Fibroblast of lung (primary cell): ENCODE measurements around the gene ARMH4. TPM values are rescaled to one million over a fixed set of nuclear protein-coding genes. Genes with fewer than 3 reads are reported as not detected.

ENCODE experiments used
- DNase-seq, 2 donors: peaks; one replicate each; pipeline versions ENCODE4 v3.0.0 to v3.0.0-alpha.2; 2010; ENCODE audit warnings: low read depth in 2 of 2
- H2AFZ ChIP-seq: 2 replicates; pipeline ENCODE4 v1.5.1; 2012; ENCODE audit warnings: low read length, control low read depth, inconsistent platforms
- H3K27ac ChIP-seq: 2 replicates; pipeline ENCODE4 v1.5.1; 2011; ENCODE audit warnings: low read length, control low read depth; ENCODE audit not compliant: insufficient read depth
- H3K27me3 ChIP-seq: 2 replicates; pipeline ENCODE4 v1.5.1; 2011; ENCODE audit warnings: mild to moderate bottlenecking, low read length; ENCODE audit not compliant: control insufficient read depth, insufficient read depth
- H3K36me3 ChIP-seq: 2 replicates; pipeline ENCODE4 v1.5.1; 2011; ENCODE audit warnings: low read length; ENCODE audit not compliant: control insufficient read depth, insufficient read depth
- H3K4me1 ChIP-seq: 2 replicates; pipeline ENCODE4 v1.5.1; 2011; ENCODE audit warnings: low read length; ENCODE audit not compliant: control insufficient read depth, insufficient read depth; ENCODE audit errors: extremely low read depth
- H3K4me2 ChIP-seq: 2 replicates; pipeline ENCODE4 v1.5.1; 2011; ENCODE audit warnings: low read length, control low read depth; ENCODE audit not compliant: insufficient read depth; ENCODE audit errors: extremely low read depth
- H3K4me3 ChIP-seq, 4 experiments: fragments of 200-600 bp in 1 of 4; sonication (generic) in 1 of 4; replicated peaks in 1 of 4; 2 replicates each; pipeline ENCODE4 v1.5.1; 2011 to 2016; ENCODE audit warnings: low read length in 4 of 4, low read depth in 3 of 4, mild to moderate bottlenecking in 3 of 4, control low read depth in 2 of 4, inconsistent platforms in 1 of 4, mixed read lengths in 1 of 4; ENCODE audit not compliant: insufficient read depth in 1 of 4; ENCODE audit errors: control extremely low read depth in 1 of 4
- H3K79me2 ChIP-seq: 2 replicates; pipeline ENCODE4 v1.5.1; 2012; ENCODE audit warnings: mild to moderate bottlenecking, low read length, inconsistent platforms; ENCODE audit not compliant: control insufficient read depth, insufficient read depth
- H3K9ac ChIP-seq: 2 replicates; pipeline ENCODE4 v1.5.1; 2011; ENCODE audit warnings: mild to moderate bottlenecking, low read length, control low read depth; ENCODE audit not compliant: insufficient read depth
- H3K9me3 ChIP-seq: 2 replicates; pipeline ENCODE4 v1.5.1; 2012; ENCODE audit warnings: low read depth, low read length; ENCODE audit not compliant: control insufficient read depth, insufficient read depth
- H4K20me1 ChIP-seq: 2 replicates; pipeline ENCODE4 v1.5.1; 2011; ENCODE audit warnings: low read length; ENCODE audit not compliant: control insufficient read depth, insufficient read depth; ENCODE audit errors: extremely low read depth
- CTCF ChIP-seq, 2 donors: IDR thresholded peaks in 1 of 2; conservative IDR thresholded peaks in 1 of 2; 1 replicate in 1 of 2; 2 replicates in 1 of 2; pipeline ENCODE4 v1.5.1; 2011 to 2012; ENCODE audit warnings: low read length in 2 of 2, control low read depth in 1 of 2, inconsistent platforms in 1 of 2, low read depth in 1 of 2, mild to moderate bottlenecking in 1 of 2
- EZH2 ChIP-seq: IDR thresholded peaks from 2 replicates; pipeline ENCODE4 v1.5.1; 2012; ENCODE audit warnings: low read length, control low read depth, mild to moderate bottlenecking; ENCODE audit errors: missing control alignments
- polyA plus RNA-seq, 2 donors: library from polyadenylated mRNA; depleted of rRNA in 1 of 2; stranded (reverse) in 1 of 2; unstranded in 1 of 2; fragments of >200 nt; gene quantifications; 2 replicates each; pipeline ENCODE4 v1.2.1, GENCODE V29; 2011 to 2012; ENCODE audit warnings: missing spikeins in 1 of 2
- total RNA-seq: library from RNA; depleted of rRNA; stranded (reverse); fragments of >200 nt; gene quantifications from 2 replicates; pipeline ENCODE4 v1.2.1, GENCODE V29; 2014

The ARMH4 gene
- total and polyA plus RNA-seq, 2 donors (not counting 1 experiment from before 2014, with no cell fraction given): 6.3 to 6.8 TPM

- H3K27ac ChIP-seq: no peak overlapping the region
- TF ChIP-seq EZH2 (no peak), CTCF (conservative IDR thresholded peaks at IDR 0.05 in 1 of 2, IDR thresholded peaks at IDR 0.05 in 1 of 2; ENCODE audit: low read depth in 1 of 2, low read length in 2 of 2) (no peak)
- no peaks in the 10 kb centered on the region for H3K36me3 ChIP-seq
- H3K9ac ChIP-seq: no peak overlapping the region
- DNase-seq: no peak
- H3K79me2 ChIP-seq: no peaks in the 10 kb centered on the region
- no peak overlapping the region for H2AFZ ChIP-seq
- no peaks in the 10 kb centered on the region for H4K20me1 ChIP-seq
- no peak overlapping the region for H3K4me2 ChIP-seq
- no peaks in the 10 kb centered on the region for H3K9me3 ChIP-seq
- no peaks in the 10 kb centered on the region for H3K4me1 ChIP-seq
- no peak overlapping the region for H3K4me3 ChIP-seq
- no peaks in the 10 kb centered on the region for H3K27me3 ChIP-seq
These were observed 152.5 kb downstream of the ARMH4 start for GRCh38 chr14:57999471-57999870.

- H4K20me1 ChIP-seq: no peaks in the 10 kb centered on the region
- no peak overlapping the region for H3K9ac ChIP-seq
- TF ChIP-seq EZH2: no peak
- no peak for TF ChIP-seq CTCF (conservative IDR thresholded peaks at IDR 0.05 in 1 of 2, IDR thresholded peaks at IDR 0.05 in 1 of 2; ENCODE audit: low read depth in 1 of 2, low read length in 2 of 2)
- H3K36me3 ChIP-seq: no peaks in the 10 kb centered on the region
- no peak for DNase-seq
- H3K4me2 ChIP-seq: no peak overlapping the region
- no peak overlapping the region for H2AFZ ChIP-seq
- no peak overlapping the region for H3K4me3 ChIP-seq
- no peak overlapping the region for H3K27ac ChIP-seq
- no peaks in the 10 kb centered on the region for H3K27me3 ChIP-seq
- H3K9me3 ChIP-seq: no peaks in the 10 kb centered on the region
- no peaks in the 10 kb centered on the region for H3K79me2 ChIP-seq
- H3K4me1 ChIP-seq: no peaks in the 10 kb centered on the region
These were observed 153.2 kb downstream of the ARMH4 start for GRCh38 chr14:57998766-57999165.

- Histone ChIP-seq H3K9ac (no peak overlapping the region), H3K36me3 (no peaks in the 10 kb centered on the region), H2AFZ (no peak overlapping the region), H4K20me1 (no peaks in the 10 kb centered on the region), H3K27ac (no peak overlapping the region), H3K79me2 (no peaks in the 10 kb centered on the region), H3K9me3 (no peaks in the 10 kb centered on the region), H3K27me3 (no peaks in the 10 kb centered on the region), H3K4me2 (no peak overlapping the region), H3K4me1 (no peaks in the 10 kb centered on the region), H3K4me3 (no peak overlapping the region)
- no peak for TF ChIP-seq CTCF (conservative IDR thresholded peaks at IDR 0.05 in 1 of 2, IDR thresholded peaks at IDR 0.05 in 1 of 2; ENCODE audit: low read depth in 1 of 2, low read length in 2 of 2)
- TF ChIP-seq EZH2: no peak
- DNase-seq: no peak
These were observed 160.7 kb downstream of the ARMH4 start for GRCh38 chr14:57991353-57991752.
